DND-41 (cell line): Measurements from ENCODE around the gene ICE2.

ENCODE experiments used
- EZH2 ChIP-seq: IDR thresholded peaks from 3 replicates; pipeline ENCODE4 v1.6.1; 2012; ENCODE audit warnings: borderline replicate concordance, low read depth, mild to moderate bottlenecking, moderate library complexity, low read length, inconsistent platforms; ENCODE audit not compliant: severe bottlenecking
- TF ChIP-seq, protein P1 (sequence below): IDR thresholded peaks from 2 replicates; pipeline ENCODE4 v1.5.1; 2012; ENCODE audit warnings: borderline replicate concordance, low read length, moderate library complexity, mild to moderate bottlenecking; ENCODE audit not compliant: poor library complexity, severe bottlenecking; ENCODE audit errors: extremely low read depth

DNA sequence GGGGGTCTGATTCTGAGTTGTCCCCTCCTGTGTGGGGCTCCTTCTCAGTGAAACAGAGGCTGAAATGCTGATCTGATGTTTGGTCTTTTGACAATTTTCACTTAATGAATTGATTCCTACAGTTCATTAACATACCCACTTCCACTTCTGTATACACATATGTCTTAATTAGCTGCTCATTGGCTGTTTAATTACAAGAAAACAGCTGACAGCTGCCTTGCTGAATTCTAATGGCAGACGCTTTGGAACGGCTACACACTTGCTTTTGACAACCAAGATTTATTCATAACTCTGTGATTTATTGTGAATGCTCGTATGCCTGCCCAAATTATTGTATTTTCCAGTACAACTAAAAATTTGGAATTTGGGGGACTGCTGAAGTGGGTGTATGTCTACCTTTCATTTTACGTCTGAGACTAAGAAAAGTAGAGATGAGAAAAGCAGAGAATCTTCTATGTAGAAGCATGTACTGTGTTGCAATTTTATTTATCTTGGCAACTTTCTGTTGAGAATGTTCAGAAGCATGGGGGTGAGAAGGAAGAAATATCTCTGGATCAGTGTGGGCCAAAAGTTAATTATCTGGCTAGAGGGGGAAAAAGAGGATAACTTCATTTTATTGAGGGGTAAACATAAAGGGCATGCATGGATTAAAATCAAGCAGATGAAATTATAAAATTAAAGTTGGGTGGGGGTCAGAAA, 46.5 kb upstream of the ICE2 start:
- TF ChIP-seq, protein P1, sequence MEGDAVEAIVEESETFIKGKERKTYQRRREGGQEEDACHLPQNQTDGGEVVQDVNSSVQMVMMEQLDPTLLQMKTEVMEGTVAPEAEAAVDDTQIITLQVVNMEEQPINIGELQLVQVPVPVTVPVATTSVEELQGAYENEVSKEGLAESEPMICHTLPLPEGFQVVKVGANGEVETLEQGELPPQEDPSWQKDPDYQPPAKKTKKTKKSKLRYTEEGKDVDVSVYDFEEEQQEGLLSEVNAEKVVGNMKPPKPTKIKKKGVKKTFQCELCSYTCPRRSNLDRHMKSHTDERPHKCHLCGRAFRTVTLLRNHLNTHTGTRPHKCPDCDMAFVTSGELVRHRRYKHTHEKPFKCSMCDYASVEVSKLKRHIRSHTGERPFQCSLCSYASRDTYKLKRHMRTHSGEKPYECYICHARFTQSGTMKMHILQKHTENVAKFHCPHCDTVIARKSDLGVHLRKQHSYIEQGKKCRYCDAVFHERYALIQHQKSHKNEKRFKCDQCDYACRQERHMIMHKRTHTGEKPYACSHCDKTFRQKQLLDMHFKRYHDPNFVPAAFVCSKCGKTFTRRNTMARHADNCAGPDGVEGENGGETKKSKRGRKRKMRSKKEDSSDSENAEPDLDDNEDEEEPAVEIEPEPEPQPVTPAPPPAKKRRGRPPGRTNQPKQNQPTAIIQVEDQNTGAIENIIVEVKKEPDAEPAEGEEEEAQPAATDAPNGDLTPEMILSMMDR = no peak
- no peak for TF ChIP-seq EZH2
